Endodermal cell (in vitro differentiated cells): ENCODE data around the gene ASGR2. TPM values are rescaled to one million over a fixed set of nuclear protein-coding genes. Genes with fewer than 3 reads are reported as not detected.
"Not testable (repeated sequence)": the region's sequence is repeated elsewhere in the genome, so short reads cannot be mapped to it uniquely, and the experiment has no call there.

ENCODE experiments used
- DNase-seq: peaks from one replicate; pipeline ENCODE4 v3.0.0-alpha.2; 2017
- H3K27ac ChIP-seq: 2 replicates; pipeline ENCODE4 v1.5.1; 2013; ENCODE audit warnings: mild to moderate bottlenecking, low read depth, low read length, moderate library complexity
- H3K27me3 ChIP-seq: 2 replicates; pipeline ENCODE4 v1.6.1; 2013; ENCODE audit warnings: mild to moderate bottlenecking, low read length, moderate library complexity; ENCODE audit not compliant: insufficient read depth, control insufficient read depth, poor library complexity, severe bottlenecking
- H3K36me3 ChIP-seq: 2 replicates; pipeline ENCODE4 v1.7.0; 2013; ENCODE audit warnings: mild to moderate bottlenecking, low read length, moderate library complexity; ENCODE audit not compliant: control insufficient read depth, insufficient read depth
- H3K4me1 ChIP-seq: one replicate; pipeline ENCODE4 v1.7.0; 2013; ENCODE audit warnings: low read length; ENCODE audit not compliant: control insufficient read depth, insufficient read depth
- H3K4me3 ChIP-seq: 2 replicates; pipeline ENCODE4 v1.5.1; 2013; ENCODE audit warnings: mild to moderate bottlenecking, low read length, moderate library complexity
- H3K9ac ChIP-seq: 2 replicates; pipeline ENCODE4 v1.6.1; 2013; ENCODE audit warnings: mild to moderate bottlenecking, low read length, moderate library complexity; ENCODE audit not compliant: poor library complexity, severe bottlenecking; ENCODE audit errors: extremely low read depth
- H3K9me3 ChIP-seq: 2 replicates; pipeline ENCODE4 v1.6.1; 2013; ENCODE audit warnings: mild to moderate bottlenecking, low read length, moderate library complexity; ENCODE audit not compliant: control insufficient read depth
- H3K27ac Mint-ChIP-seq: 2 replicates; pipeline ENCODE4 v1.8.0; 2020; ENCODE audit warnings: mixed read lengths
- H3K27me3 Mint-ChIP-seq: 2 replicates; pipeline ENCODE4 v1.8.0; 2021; ENCODE audit warnings: mild to moderate bottlenecking, mixed read lengths; ENCODE audit not compliant: insufficient read depth
- H3K36me3 Mint-ChIP-seq: 2 replicates; pipeline ENCODE4 v1.8.0; 2020; ENCODE audit warnings: low read depth, mixed read lengths
- H3K4me1 Mint-ChIP-seq: 2 replicates; pipeline ENCODE4 v1.8.0; 2020; ENCODE audit warnings: mixed read lengths
- H3K4me3 Mint-ChIP-seq: 2 replicates; pipeline ENCODE4 v1.8.0; 2020; ENCODE audit warnings: mild to moderate bottlenecking, moderate library complexity, mixed read lengths
- H3K9me3 Mint-ChIP-seq: 2 replicates; pipeline ENCODE4 v1.8.0; 2020; ENCODE audit warnings: mild to moderate bottlenecking, mixed read lengths
- CTCF ChIP-seq: fragments of 200-600 bp; sonication (generic); conservative IDR thresholded peaks from 2 replicates; pipeline ENCODE4 v1.5.0; 2021; ENCODE audit warnings: antibody characterized with exemption, mild to moderate bottlenecking
- WGBS, 2 experiments: methylation state at CpG; one replicate each; pipeline versions ENCODE4 v1.1.5 to v1.1.7; 2013; ENCODE audit warnings: missing lambda C conversion rate in 2 of 2, mixed read lengths in 1 of 2; ENCODE audit not compliant: insufficient coverage in 1 of 2, insufficient read length in 1 of 2; 5-methylcytosine and 5-hydroxymethylcytosine counted together
- long read RNA-seq, 4 experiments: library from polyadenylated mRNA in 2 of 4; library from RNA in 1 of 4; library from capped mRNA in 1 of 4; stranded (forward) in 3 of 4; unstranded in 1 of 4; transcript quantifications; one replicate each; pipeline ENCODE4 v2.0.0, GENCODE V29; 2020 to 2021; ENCODE audit warnings: inconsistent platforms in 1 of 4
- polyA plus RNA-seq, 2 experiments: library from polyadenylated mRNA; stranded (reverse); fragments of 50-300 nt; gene quantifications; one replicate each; pipeline ENCODE4 v1.2.3, GENCODE V29; 2013
- total RNA-seq, 2 donors: library from RNA; stranded (reverse); fragmentation: NEBNext Ultra II Directional in 1 of 2; extraction: Animal tissue kit (Norgen Biotek cat#: 25700) in 1 of 2; gene quantifications; 2 replicates in 1 of 2; 3 replicates in 1 of 2; pipeline ENCODE4 v1.2.1, GENCODE V29; 2021

ASGR2 gene, protein sequence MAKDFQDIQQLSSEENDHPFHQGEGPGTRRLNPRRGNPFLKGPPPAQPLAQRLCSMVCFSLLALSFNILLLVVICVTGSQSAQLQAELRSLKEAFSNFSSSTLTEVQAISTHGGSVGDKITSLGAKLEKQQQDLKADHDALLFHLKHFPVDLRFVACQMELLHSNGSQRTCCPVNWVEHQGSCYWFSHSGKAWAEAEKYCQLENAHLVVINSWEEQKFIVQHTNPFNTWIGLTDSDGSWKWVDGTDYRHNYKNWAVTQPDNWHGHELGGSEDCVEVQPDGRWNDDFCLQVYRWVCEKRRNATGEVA
- under 1 TPM in 1 of 2 donors, not detected in 1; 0.44 TPM for total RNA-seq
- polyA plus RNA-seq (2013, experiment 1 of 2), result 0.46 TPM
- polyA plus RNA-seq (2013, experiment 2 of 2), result 0.41 TPM
- long read RNA-seq, experiment 1, result 0 reads
- long read RNA-seq, experiment 2, result 0 reads
- long read RNA-seq, experiment 3, partial matches to known transcripts, result 0 of 1 reads
- long read RNA-seq, experiment 3, other reads (novel, unspliced or antisense), result 1 of 1 reads
- long read RNA-seq, experiment 4, result 0 reads

- WGBS, 2 experiments, result 92 to 98% methylated on average over 6 to 13 of the region's 14 CpGs
- Histone ChIP-seq H3K27me3 (no peaks in the 10 kb centered on the region), H3K27ac (no peak within 1 kb of the TSS), H3K9me3 (no peaks in the 10 kb centered on the region), H3K36me3 (no peaks in the 10 kb centered on the region), H3K4me1 (no peaks in the 10 kb centered on the region), H3K4me3 (no peak within 1 kb of the TSS), H3K9ac (no peak within 1 kb of the TSS)
- H3K9me3 Mint-ChIP-seq, result no peaks in the 10 kb centered on the region
- H3K36me3 Mint-ChIP-seq, result no peaks in the 10 kb centered on the region
- H3K27me3 Mint-ChIP-seq, result no peaks in the 10 kb centered on the region
- H3K4me3 Mint-ChIP-seq, result no peak within 1 kb of the TSS
- no peak for DNase-seq
- peaks cover 17% of the 10 kb centered on the region for H3K4me1 Mint-ChIP-seq
- no peak for TF ChIP-seq CTCF
- peak within 1 kb of the TSS; percentile 74 for H3K27ac Mint-ChIP-seq
Measured at GRCh38 chr17:7114241-7114874, at the start of gene ASGR2. Gene ASGR2 (minus strand): TSS chr17:7114822. CDS start chr17:7114240, 582 bp downstream.

- H3K9me3 Mint-ChIP-seq, H3K27ac Mint-ChIP-seq, H3K27me3 ChIP-seq, H3K9ac ChIP-seq, H3K4me1 ChIP-seq, DNase-seq, H3K4me1 Mint-ChIP-seq, H3K36me3 Mint-ChIP-seq, H3K4me3 ChIP-seq, H3K27ac ChIP-seq, H3K36me3 ChIP-seq, H3K9me3 ChIP-seq, H3K4me3 Mint-ChIP-seq: not testable (repeated sequence)
- WGBS, 2 experiments, result 84 to 87% methylated on average over 3 to 10 of the region's 10 CpGs
- peaks cover 17% of the 10 kb centered on the region for H3K27me3 Mint-ChIP-seq
Measured at GRCh38 chr17:7159571-7159970, 44.9 kb upstream of the ASGR2 start.

DNA sequence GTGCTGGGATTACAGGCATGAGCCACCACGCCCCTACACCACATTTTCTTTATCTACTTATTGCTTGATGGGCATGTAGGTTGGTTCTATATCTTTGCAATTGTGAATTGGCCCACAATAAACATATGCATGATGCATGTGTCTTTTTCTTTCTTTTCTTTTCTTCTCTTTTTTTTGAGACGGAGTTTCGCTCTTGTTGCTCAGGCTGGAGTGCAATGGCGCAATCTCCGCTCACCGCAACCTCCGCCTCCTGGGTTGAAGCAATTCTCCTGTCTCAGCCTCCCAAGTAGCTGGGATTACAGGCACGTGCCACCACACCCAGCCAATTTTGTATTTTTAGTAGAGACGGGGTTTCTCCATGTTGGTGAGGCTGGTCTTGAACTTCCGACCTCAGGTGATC, 43.8 kb upstream of the ASGR2 start:
- not testable (repeated sequence) for H3K4me3 ChIP-seq, H3K36me3 ChIP-seq, H3K4me1 ChIP-seq, H3K27me3 ChIP-seq, H3K27ac Mint-ChIP-seq, H3K4me3 Mint-ChIP-seq, H3K9me3 ChIP-seq, H3K4me1 Mint-ChIP-seq, DNase-seq, H3K9me3 Mint-ChIP-seq, H3K9ac ChIP-seq, H3K36me3 Mint-ChIP-seq, H3K27ac ChIP-seq
- peaks cover 20% of the 10 kb centered on the region for H3K27me3 Mint-ChIP-seq
- 94% methylated on average over 8 to 9 of the region's 10 CpGs for WGBS, 2 experiments

DNA sequence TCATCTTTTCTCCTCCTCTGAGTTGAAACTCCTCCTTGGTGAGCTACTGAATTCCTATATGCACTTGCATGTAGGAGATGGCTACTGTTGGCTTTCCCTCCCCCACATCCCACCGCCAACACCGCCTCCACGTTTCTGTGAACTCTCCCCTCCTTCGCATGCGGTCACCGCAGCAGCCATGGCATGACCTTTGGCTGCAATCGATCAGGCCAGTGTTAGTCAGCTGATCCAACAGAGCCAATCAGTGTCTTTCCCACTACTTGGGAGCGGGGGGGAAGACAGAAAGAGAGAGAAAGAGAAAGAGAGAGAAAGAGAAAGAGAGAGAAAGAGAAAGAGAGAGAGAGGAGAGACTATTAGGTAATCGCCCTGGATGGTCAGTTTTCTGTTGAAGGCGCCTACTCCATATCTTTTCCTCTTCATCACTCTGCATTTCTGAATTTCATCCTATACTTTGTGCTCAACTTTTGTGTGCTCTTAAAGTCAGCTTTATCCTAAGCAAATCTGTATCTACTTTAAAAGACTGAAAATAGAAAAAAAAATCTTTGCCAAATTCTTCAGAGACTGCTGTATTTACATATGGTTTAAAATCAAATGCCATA, 41.8 kb upstream of the ASGR2 start:
- no peak overlapping the region for H3K4me3 Mint-ChIP-seq
- H3K27ac ChIP-seq, result no peak overlapping the region
- no peaks in the 10 kb centered on the region for H3K36me3 Mint-ChIP-seq
- no peaks in the 10 kb centered on the region for H3K9me3 ChIP-seq
- H3K4me3 ChIP-seq, result no peak overlapping the region
- no peak overlapping the region for H3K9ac ChIP-seq
- H3K9me3 Mint-ChIP-seq, result peaks cover 2% of the 10 kb centered on the region
- no peaks in the 10 kb centered on the region for H3K36me3 ChIP-seq
- H3K27ac Mint-ChIP-seq, result no peak overlapping the region
- H3K27me3 Mint-ChIP-seq, result peaks cover 22% of the 10 kb centered on the region
- H3K4me1 Mint-ChIP-seq, result peaks cover 4% of the 10 kb centered on the region
- 84 to 100% methylated on average over 1 to 9 of the region's 10 CpGs for WGBS, 2 experiments
- H3K4me1 ChIP-seq, result no peaks in the 10 kb centered on the region
- H3K27me3 ChIP-seq, result no peaks in the 10 kb centered on the region
- TF ChIP-seq CTCF, result no peak
- peak; percentile 53 for DNase-seq
